ENCODE measurements around the gene FRMD4B.

GRCh38 chr3:69379661-69380060 lies 6.2 kb downstream of the FRMD4B start:
- TF ChIP-seq CTCF (IDR thresholded peaks at IDR 0.05) (no peak), POLR2A (IDR thresholded peaks at IDR 0.05) (no peak), POLR2AphosphoS5 (IDR thresholded peaks at IDR 0.05) (no peak)
